ENCODE results near the gene TDRKH. TPM values are rescaled to one million over a fixed set of nuclear protein-coding genes. Genes with fewer than 3 reads are reported as not detected.
A peak's percentile ranks its signal among the peaks of the same experiment; 100 is the strongest.

Gene TDRKH
- total and polyA plus RNA-seq, 2 of the 13 experiments (the other 11 are each of a cell fraction or from before 2014, with no cell fraction given): 3.9 to 5.4 TPM

DNA sequence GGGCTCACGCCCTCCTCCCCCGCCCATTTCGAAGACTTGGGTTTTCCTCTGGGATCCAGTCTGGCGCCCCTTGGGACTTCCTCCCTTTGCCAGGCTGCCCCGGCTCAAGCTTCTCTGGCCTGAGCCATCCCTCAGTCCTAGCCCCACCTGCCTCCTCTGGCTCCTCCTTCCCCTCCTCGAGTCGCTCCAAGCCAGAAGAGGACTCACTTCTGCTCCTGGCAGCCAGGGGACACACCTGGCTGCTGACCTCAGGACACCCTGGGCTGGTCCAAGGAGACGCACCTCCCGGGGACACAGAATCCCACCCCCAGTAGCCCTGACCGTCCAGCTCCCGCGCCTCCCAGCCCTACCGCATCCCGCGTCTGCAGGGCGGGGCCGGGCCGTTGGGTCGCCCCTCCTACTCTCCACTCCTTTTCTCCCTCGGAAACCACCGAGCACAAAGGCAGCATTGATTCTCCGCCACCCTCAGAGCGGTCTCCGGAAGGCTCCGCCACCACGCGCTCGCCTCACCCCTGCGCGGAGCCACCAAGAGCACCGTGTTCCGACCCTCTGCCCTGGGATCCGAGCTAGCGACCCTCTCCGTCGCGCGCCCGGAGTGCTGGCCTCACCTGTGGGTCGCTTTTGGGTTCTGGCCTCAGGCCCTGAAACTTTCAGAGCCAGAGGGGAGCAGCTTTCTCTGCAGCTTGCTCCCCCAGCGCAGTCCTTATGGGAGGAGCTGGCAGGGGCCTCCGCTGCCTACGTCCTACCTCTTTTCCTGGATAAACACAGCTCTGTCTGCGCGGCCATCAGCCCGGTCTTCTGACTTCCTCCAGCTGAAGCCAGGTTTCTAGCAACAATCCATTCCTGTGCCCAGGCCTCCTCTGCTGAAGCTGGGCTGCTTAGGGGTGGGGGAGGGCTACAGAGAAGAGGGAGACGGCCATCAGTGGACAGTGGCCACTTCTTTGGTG is 49.4 kb upstream of the TDRKH start, which contains the start of gene C2CD4D (continued):
- TF ChIP-seq ZNF292 (CRISPR knock-in tag; IDR thresholded peaks at IDR 0.05; ENCODE audit: borderline replicate concordance, low read depth) (no peak), ZNF773 (CRISPR knock-in tag; IDR thresholded peaks at IDR 0.05; ENCODE audit: borderline replicate concordance) (no peak), DNMT1 (CRISPR knock-in tag; IDR thresholded peaks at IDR 0.05) (no peak), ZNF841 (CRISPR knock-in tag; IDR thresholded peaks at IDR 0.05; ENCODE audit: borderline replicate concordance) (no peak), MAZ (IDR thresholded peaks at IDR 0.05; ENCODE audit: borderline replicate concordance, low read depth, low read length) (no peak), MAZ (CRISPR knock-in tag; IDR thresholded peaks at IDR 0.05; ENCODE audit: low read depth) (no peak), ZNF256 (CRISPR knock-in tag; conservative IDR thresholded peaks at IDR 0.05) (no peak), ZNF460 (CRISPR knock-in tag; IDR thresholded peaks at IDR 0.05; ENCODE audit: borderline replicate concordance) (no peak), ZBTB20 (CRISPR knock-in tag; IDR thresholded peaks at IDR 0.05; ENCODE audit: borderline replicate concordance, low read depth) (no peak), ZNF747 (CRISPR knock-in tag; IDR thresholded peaks at IDR 0.05; ENCODE audit: borderline replicate concordance) (no peak), ZNF737 (CRISPR knock-in tag; IDR thresholded peaks at IDR 0.05; ENCODE audit: borderline replicate concordance) (no peak), MTA1 (CRISPR knock-in tag; IDR thresholded peaks at IDR 0.05; ENCODE audit: borderline replicate concordance) (0 out of 2 replicates have a peak, but pooled peaks have one; percentile 44), ZNF629 (CRISPR knock-in tag; conservative IDR thresholded peaks at IDR 0.05) (no peak), LCORL (IDR thresholded peaks at IDR 0.05) (no peak), LCORL (CRISPR knock-in tag; IDR thresholded peaks at IDR 0.05) (no peak)
- TF ChIP-seq, protein P1, sequence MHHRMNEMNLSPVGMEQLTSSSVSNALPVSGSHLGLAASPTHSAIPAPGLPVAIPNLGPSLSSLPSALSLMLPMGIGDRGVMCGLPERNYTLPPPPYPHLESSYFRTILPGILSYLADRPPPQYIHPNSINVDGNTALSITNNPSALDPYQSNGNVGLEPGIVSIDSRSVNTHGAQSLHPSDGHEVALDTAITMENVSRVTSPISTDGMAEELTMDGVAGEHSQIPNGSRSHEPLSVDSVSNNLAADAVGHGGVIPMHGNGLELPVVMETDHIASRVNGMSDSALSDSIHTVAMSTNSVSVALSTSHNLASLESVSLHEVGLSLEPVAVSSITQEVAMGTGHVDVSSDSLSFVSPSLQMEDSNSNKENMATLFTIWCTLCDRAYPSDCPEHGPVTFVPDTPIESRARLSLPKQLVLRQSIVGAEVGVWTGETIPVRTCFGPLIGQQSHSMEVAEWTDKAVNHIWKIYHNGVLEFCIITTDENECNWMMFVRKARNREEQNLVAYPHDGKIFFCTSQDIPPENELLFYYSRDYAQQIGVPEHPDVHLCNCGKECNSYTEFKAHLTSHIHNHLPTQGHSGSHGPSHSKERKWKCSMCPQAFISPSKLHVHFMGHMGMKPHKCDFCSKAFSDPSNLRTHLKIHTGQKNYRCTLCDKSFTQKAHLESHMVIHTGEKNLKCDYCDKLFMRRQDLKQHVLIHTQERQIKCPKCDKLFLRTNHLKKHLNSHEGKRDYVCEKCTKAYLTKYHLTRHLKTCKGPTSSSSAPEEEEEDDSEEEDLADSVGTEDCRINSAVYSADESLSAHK (CRISPR knock-in tag; IDR thresholded peaks at IDR 0.05; ENCODE audit: borderline replicate concordance): no peak
- TF ChIP-seq, protein P2, sequence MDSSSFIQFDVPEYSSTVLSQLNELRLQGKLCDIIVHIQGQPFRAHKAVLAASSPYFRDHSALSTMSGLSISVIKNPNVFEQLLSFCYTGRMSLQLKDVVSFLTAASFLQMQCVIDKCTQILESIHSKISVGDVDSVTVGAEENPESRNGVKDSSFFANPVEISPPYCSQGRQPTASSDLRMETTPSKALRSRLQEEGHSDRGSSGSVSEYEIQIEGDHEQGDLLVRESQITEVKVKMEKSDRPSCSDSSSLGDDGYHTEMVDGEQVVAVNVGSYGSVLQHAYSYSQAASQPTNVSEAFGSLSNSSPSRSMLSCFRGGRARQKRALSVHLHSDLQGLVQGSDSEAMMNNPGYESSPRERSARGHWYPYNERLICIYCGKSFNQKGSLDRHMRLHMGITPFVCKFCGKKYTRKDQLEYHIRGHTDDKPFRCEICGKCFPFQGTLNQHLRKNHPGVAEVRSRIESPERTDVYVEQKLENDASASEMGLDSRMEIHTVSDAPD (CRISPR knock-in tag; IDR thresholded peaks at IDR 0.05): 0 out of 2 replicates have a peak, but pooled peaks have one; percentile 48
- TF ChIP-seq, protein P3, sequence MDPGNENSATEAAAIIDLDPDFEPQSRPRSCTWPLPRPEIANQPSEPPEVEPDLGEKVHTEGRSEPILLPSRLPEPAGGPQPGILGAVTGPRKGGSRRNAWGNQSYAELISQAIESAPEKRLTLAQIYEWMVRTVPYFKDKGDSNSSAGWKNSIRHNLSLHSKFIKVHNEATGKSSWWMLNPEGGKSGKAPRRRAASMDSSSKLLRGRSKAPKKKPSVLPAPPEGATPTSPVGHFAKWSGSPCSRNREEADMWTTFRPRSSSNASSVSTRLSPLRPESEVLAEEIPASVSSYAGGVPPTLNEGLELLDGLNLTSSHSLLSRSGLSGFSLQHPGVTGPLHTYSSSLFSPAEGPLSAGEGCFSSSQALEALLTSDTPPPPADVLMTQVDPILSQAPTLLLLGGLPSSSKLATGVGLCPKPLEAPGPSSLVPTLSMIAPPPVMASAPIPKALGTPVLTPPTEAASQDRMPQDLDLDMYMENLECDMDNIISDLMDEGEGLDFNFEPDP (CRISPR knock-in tag; conservative IDR thresholded peaks at IDR 0.05): no peak
- TF ChIP-seq, protein P4, sequence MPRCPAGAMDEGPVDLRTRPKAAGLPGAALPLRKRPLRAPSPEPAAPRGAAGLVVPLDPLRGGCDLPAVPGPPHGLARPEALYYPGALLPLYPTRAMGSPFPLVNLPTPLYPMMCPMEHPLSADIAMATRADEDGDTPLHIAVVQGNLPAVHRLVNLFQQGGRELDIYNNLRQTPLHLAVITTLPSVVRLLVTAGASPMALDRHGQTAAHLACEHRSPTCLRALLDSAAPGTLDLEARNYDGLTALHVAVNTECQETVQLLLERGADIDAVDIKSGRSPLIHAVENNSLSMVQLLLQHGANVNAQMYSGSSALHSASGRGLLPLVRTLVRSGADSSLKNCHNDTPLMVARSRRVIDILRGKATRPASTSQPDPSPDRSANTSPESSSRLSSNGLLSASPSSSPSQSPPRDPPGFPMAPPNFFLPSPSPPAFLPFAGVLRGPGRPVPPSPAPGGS (CRISPR knock-in tag; IDR thresholded peaks at IDR 0.05): no peak
- TF ChIP-seq, protein P5, sequence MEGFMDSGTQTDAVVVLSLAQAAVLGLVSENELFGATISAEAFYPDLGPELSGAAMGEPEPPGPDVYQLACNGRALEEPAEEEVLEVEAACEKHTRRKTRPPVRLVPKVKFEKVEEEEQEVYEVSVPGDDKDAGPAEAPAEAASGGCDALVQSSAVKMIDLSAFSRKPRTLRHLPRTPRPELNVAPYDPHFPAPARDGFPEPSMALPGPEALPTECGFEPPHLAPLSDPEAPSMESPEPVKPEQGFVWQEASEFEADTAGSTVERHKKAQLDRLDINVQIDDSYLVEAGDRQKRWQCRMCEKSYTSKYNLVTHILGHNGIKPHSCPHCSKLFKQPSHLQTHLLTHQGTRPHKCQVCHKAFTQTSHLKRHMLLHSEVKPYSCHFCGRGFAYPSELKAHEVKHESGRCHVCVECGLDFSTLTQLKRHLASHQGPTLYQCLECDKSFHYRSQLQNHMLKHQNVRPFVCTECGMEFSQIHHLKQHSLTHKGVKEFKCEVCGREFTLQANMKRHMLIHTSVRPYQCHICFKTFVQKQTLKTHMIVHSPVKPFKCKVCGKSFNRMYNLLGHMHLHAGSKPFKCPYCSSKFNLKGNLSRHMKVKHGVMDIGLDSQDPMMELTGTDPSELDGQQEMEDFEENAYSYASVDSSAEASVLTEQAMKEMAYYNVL (CRISPR knock-in tag; IDR thresholded peaks at IDR 0.05; ENCODE audit: borderline replicate concordance): no peak
